ENCODE measurements around the gene DNAJC1.
"Not testable (repeated sequence)": the region's sequence is repeated elsewhere in the genome, so short reads cannot be mapped to it uniquely, and the experiment has no call there.

DNAJC1 gene

GRCh38 chr10:21823617-21824016, 179.9 kb downstream of the DNAJC1 start:
- no peak for DNase-seq

DNA sequence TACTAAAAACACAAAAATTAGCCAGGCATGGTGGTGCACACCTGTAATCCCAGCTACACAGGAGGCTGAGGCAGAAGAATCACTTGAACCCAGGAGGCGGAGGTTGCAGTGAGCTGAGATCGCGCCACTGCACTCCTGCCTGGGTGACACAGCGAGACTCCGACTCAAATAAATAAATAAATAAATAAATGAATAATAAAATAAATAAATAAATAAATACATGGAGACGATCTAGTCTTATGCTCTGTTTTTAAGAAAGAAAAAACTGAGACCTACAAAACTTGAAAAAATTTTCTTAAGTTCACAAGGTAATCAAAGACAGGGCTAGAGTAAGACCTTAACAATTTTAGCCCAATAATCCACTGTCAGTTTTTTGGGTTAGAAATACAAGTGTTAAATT, 181.3 kb downstream of the DNAJC1 start:
- DNase-seq: not testable (repeated sequence)

- no peak for DNase-seq
Observed at GRCh38 chr10:21820952-21821351, 182.6 kb downstream of the DNAJC1 start.

GRCh38 chr10:21818416-21818815, 185.1 kb downstream of the DNAJC1 start:
- not testable (repeated sequence) for DNase-seq

GRCh38 chr10:21814866-21815265, 188.7 kb downstream of the DNAJC1 start:
- DNase-seq: no peak

DNA sequence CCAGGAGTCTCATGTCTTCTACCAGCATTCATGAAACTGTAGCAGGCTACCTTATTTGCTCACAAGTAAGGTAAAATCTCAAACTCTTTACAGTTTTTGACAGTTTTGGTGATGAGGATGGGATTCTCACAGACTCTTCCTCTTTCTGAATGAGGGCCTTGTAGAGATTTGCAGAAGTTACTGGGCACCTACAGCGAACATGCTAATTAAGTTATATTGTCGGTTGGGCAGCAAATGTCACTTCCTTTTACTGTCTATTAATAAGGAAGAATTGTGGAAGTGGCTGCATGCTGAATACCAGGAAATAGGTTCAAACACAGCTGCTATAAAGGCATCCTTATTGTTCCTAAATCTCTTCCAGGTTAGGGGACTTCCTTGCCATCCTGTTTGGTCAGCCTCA, 189.6 kb downstream of the DNAJC1 start:
- no peak for DNase-seq

DNA sequence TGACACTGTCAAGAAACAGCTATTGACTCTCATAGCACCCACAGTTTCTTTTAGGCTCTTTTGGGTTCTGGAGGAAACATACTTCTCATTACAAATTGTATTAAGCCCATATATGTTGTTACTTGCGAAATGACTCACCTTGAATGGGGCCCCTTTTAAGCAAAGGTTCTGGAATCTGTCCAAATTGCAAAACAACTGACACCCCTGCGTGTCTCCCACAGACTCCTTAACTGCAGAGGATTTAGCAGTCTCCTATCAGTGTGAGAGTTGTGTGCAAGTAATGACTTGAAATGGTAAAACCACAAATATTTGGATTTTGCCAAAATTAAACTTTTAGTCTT, 192.3 kb downstream of the DNAJC1 start:
- no peak for DNase-seq

GRCh38 chr10:21810582-21811244, 192.8 kb downstream of the DNAJC1 start:
- no peak for DNase-seq

DNA sequence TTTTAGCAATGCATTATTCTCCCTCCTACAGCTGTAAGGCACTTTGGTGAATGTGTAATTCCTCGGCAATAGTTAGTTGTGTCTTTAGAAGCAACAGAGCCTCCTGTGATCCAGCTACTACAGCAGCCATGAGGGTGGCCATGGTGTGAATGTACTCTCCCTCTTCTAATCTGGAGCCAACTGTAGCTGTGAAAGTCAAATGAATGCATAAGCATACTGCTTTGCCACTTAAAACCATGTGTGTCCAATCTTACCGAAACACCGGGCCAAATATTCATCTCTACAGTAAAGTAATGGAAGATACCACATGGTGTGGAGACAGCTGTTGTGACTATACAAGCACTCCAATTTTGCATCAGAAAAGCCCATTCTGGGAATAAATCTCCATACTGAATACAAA, 195.0 kb downstream of the DNAJC1 start:
- DNase-seq: no peak

DNA sequence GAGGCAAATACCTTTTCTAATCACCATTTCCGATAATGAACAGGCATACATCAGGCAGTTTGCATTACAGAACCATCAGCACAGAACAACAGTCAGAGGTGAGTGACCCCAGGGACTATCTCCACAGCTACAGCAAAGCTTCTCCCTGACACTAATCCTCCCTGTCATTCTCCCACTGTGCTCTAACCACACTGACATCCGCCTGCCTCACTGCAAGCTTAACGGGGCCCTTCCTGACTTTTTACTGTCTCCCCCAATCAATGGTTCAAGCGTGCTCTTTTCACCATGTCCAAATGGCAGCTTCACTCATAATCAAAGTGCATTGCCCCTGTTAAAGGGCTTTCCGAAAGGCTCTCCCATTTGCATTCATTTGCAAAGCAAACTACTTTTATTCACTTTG, 196.3 kb downstream of the DNAJC1 start:
- DNase-seq: no peak

- no peak for DNase-seq
Observed at GRCh38 chr10:21803374-21803773, 200.2 kb downstream of the DNAJC1 start.

DNA sequence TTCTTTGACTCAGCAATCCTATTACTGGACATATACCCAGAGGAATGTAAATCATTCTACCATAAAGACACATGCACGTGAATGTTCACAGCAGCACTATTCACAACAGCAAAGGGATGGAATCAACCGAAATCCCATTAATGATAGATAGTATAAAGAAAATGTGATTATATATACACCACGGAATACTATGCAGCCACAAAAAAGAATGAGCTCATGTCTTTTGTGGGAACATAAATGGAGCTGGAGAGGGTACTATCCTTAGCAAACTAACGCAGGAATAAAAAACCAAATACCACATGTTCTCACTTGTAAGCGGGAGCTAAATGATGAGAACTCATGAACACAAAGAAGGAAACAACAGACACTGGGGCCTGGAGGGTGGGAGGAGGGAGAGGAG, 201.9 kb downstream of the DNAJC1 start:
- no peak for DNase-seq

DNA sequence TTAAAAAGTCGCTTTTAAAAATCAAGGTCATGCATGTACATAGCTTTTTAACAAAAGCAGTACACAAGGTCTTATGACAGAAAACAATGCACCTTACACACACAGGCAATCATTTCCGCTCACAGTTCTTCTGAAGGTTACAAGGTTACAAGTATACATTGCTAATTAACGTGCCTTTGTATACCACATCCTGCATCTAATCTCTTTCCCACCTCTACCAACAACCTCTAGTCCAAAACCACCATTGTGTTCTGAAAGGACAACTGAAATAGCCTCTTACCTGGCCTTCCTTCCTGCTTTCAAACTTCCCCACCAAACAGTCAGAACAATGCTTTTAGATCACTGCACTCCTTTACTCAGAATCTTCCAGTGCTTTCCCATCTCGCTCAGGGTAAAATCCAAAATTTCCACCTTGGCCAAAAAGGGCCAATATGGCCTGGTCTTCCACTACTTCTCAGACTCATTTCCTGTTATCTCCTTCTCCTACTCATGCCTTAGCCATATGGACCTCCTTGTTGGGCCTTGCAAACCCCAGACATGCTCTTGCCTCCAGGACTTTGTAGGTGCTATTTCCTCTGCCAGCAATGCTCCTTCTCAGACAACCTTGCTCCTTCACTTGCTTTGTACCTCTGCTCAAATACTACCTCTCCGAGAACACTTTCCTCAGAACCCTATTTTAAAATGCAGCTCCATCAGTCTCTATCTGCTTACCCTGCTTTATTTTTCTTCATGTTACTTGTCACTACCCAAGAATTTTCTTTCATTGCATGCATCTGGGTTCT, 205.4 kb downstream of the DNAJC1 start:
- no peak for DNase-seq

GRCh38 chr10:21797533-21797932, 206.0 kb downstream of the DNAJC1 start:
- DNase-seq: no peak

- DNase-seq: no peak
Observed at GRCh38 chr10:21791276-21791675, 212.3 kb downstream of the DNAJC1 start.

DNA sequence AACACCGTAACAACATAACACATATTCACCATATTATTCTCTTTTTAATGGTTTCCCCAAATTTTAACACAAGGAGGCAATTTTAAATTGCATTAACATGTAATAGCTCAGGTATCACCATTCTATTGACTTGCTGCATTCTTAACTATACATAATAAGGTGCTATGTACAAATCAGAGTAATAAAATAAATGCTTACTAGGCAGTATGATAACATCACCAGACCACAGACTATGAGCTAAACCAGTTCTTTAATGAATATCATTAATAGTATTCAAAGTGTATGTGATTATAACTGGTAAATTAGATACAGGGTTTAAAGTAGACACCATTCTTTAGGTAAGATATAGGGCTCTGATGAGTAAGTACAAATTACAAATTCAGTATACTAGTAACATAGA, 226.6 kb downstream of the DNAJC1 start:
- DNase-seq: no peak

GRCh38 chr10:21771219-21771618, 232.3 kb downstream of the DNAJC1 start:
- no peak for DNase-seq

GRCh38 chr10:21769041-21769440, 234.5 kb downstream of the DNAJC1 start:
- no peak for DNase-seq

- no peak for DNase-seq
Observed at GRCh38 chr10:21764466-21765189, 238.9 kb downstream of the DNAJC1 start.

DNA sequence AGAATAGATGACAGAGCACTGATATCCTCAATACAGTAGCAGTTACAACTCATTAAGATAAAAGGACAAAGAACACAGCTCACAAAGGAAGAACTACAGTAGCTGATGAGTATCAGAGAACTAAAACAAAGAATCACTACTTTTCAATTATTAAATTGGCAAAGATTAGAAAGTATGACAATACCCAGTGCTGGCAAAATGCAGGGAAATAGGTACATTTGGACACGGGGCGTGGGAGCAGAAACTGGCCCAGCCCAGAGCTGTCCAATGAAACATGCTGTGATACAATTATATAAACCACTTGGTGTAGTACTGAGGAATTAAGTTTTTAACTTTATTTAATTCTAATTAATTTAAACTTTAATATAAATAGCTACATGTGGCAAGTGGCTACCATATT, 243.2 kb downstream of the DNAJC1 start:
- no peak for DNase-seq

GRCh38 chr10:21759232-21759631, 244.3 kb downstream of the DNAJC1 start:
- no peak for DNase-seq

DNA sequence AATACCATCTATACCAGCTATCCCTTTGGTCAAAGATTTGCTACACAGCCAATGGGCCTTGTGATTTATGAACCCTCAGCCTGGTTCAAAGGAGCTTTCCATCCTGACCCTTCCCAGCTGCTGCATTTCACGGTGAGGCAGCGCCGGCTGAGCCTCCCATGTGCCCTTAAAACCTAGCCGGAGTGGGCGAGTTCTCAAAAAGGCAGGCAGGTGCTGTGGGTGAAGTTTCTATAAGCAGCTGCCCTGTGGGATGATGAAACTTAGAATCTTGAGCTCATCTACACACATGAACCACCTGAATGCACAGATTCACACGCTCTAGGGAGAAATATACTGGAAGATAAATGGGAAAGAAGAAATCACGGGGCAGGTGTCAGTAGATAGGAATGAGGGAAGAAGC, 244.8 kb downstream of the DNAJC1 start:
- DNase-seq: no peak

DNA sequence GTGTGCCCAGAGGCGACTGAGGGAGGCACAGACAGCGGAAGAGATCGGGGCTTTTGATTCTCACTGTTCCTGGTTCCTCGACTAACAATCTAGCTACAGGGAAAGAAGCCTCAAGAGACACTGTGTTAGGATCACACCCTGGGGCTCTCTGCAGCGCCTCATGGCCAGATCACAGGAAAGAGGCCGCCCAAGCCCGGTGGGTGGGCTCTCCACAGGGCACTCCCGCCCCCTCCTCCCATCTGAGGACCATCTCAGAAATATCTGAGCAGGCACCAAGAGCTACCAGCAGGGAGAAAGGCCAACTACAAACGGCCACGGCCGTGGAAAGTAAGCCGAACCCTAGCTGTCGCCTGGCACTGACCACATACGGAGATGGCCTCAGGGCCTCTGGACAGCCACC, 245.3 kb downstream of the DNAJC1 start:
- DNase-seq: no peak

Measured in DMS 273 treated with DMSO at 0.1 percent for 48 hours (cell line).